Measurements from ENCODE around the gene OR2A25. TPM values are rescaled to one million over a fixed set of nuclear protein-coding genes. Genes with fewer than 3 reads are reported as not detected.

OR2A25 gene
- total RNA-seq, 2 experiments from 2014 or later = not detected

GRCh38 chr7:144100607-144101006, 31.0 kb downstream of the OR2A25 start:
- Histone ChIP-seq H3K27ac (ENCODE audit: low read depth, low read length, poor library complexity, severe bottlenecking) (no peak overlapping the region), H3K36me3 (ENCODE audit: insufficient read depth, low read length) (no peaks in the 10 kb centered on the region), H3K9me3 (ENCODE audit: low read length) (no peaks in the 10 kb centered on the region), H3K4me3 (ENCODE audit: low read depth, low read length, poor library complexity, severe bottlenecking) (no peak overlapping the region), H3K4me1 (ENCODE audit: insufficient read depth, low read length, poor library complexity, severe bottlenecking) (no peaks in the 10 kb centered on the region), H3K9me2 (ENCODE audit: insufficient read depth, low read length) (no peaks in the 10 kb centered on the region), H4K20me1 (ENCODE audit: insufficient read depth, low read length) (no peaks in the 10 kb centered on the region), H2AFZ (ENCODE audit: low read length) (no peak overlapping the region), H3K4me2 (ENCODE audit: low read length) (no peak overlapping the region), H3K79me2 (ENCODE audit: insufficient read depth, low read depth, low read length) (no peaks in the 10 kb centered on the region)
- intact Hi-C loops (cut with micrococcal nuclease; ENCODE audit: unreplicated experiment) = no loop called here
- no peak for DNase-seq (ENCODE audit: low spot score)
- TF ChIP-seq EZH2phosphoT487 (IDR thresholded peaks at IDR 0.05; ENCODE audit: borderline replicate concordance, low read depth, low read length) (no peak), CTCF (conservative IDR thresholded peaks at IDR 0.05; ENCODE audit: low read length) (no peak)
- ChIA-PET POLR2A (no interaction called here), CTCF (ENCODE audit: unreplicated experiment) (no interaction called here)
- BruUV-seq (replicated peaks) = no TSS peak

- DNase-seq (ENCODE audit: low spot score) = no peak
- no TSS peak for BruUV-seq (replicated peaks)
- no peaks in the 10 kb centered on the region for H3K79me2 ChIP-seq (ENCODE audit: insufficient read depth, low read depth, low read length)
- H2AFZ ChIP-seq (ENCODE audit: low read length) = no peak overlapping the region
- no peaks in the 10 kb centered on the region for H4K20me1 ChIP-seq (ENCODE audit: insufficient read depth, low read length)
- intact Hi-C loops (cut with micrococcal nuclease; ENCODE audit: unreplicated experiment) = no loop called here
- POLR2A ChIA-PET = no interaction called here
- H3K27ac ChIP-seq (ENCODE audit: low read depth, low read length, poor library complexity, severe bottlenecking) = no peak overlapping the region
- H3K4me1 ChIP-seq (ENCODE audit: insufficient read depth, low read length, poor library complexity, severe bottlenecking) = no peaks in the 10 kb centered on the region
- no peak overlapping the region for H3K4me3 ChIP-seq (ENCODE audit: low read depth, low read length, poor library complexity, severe bottlenecking)
- no peak overlapping the region for H3K4me2 ChIP-seq (ENCODE audit: low read length)
- no peak for TF ChIP-seq EZH2phosphoT487 (IDR thresholded peaks at IDR 0.05; ENCODE audit: borderline replicate concordance, low read depth, low read length)
- TF ChIP-seq CTCF (conservative IDR thresholded peaks at IDR 0.05; ENCODE audit: low read length) = no peak
- no peaks in the 10 kb centered on the region for H3K9me3 ChIP-seq (ENCODE audit: low read length)
- CTCF ChIA-PET (ENCODE audit: unreplicated experiment) = no interaction called here
- no peaks in the 10 kb centered on the region for H3K9me2 ChIP-seq (ENCODE audit: insufficient read depth, low read length)
- no peaks in the 10 kb centered on the region for H3K36me3 ChIP-seq (ENCODE audit: insufficient read depth, low read length)
These were observed 32.4 kb downstream of the OR2A25 start for GRCh38 chr7:144102041-144102440.

GRCh38 chr7:144105211-144105610, 35.6 kb downstream of the OR2A25 start:
- Histone ChIP-seq H3K36me3 (ENCODE audit: insufficient read depth, low read length) (no peaks in the 10 kb centered on the region), H3K27ac (ENCODE audit: low read depth, low read length, poor library complexity, severe bottlenecking) (no peak overlapping the region), H3K9me2 (ENCODE audit: insufficient read depth, low read length) (no peaks in the 10 kb centered on the region), H4K20me1 (ENCODE audit: insufficient read depth, low read length) (no peaks in the 10 kb centered on the region), H2AFZ (ENCODE audit: low read length) (no peak overlapping the region), H3K4me1 (ENCODE audit: insufficient read depth, low read length, poor library complexity, severe bottlenecking) (no peaks in the 10 kb centered on the region), H3K4me3 (ENCODE audit: low read depth, low read length, poor library complexity, severe bottlenecking) (no peak overlapping the region), H3K9me3 (ENCODE audit: low read length) (no peaks in the 10 kb centered on the region), H3K79me2 (ENCODE audit: insufficient read depth, low read depth, low read length) (no peaks in the 10 kb centered on the region), H3K4me2 (ENCODE audit: low read length) (no peak overlapping the region)
- intact Hi-C loops (cut with micrococcal nuclease; ENCODE audit: unreplicated experiment) = no loop called here
- no peak for DNase-seq (ENCODE audit: low spot score)
- CTCF ChIA-PET (ENCODE audit: unreplicated experiment) = no interaction called here
- BruUV-seq (replicated peaks) = no TSS peak
- TF ChIP-seq EZH2phosphoT487 (IDR thresholded peaks at IDR 0.05; ENCODE audit: borderline replicate concordance, low read depth, low read length) = no peak
- no peak for TF ChIP-seq CTCF (conservative IDR thresholded peaks at IDR 0.05; ENCODE audit: low read length)
- POLR2A ChIA-PET = interaction anchor here (0.6 kb wide), 1 partner anchor 51 kb away, joined by 3 read pairs; no protein-coding TSS in a partner anchor

Measured in OCI-LY7 (cell line).